Activated CD4-positive, CD25-positive, alpha-beta regulatory T cell treated with anti-CD3 and anti-CD28 coated beads, Interleukin-2, amount 50 U/mL, for 72 hours (primary cell): ENCODE results near the gene KANK2.
"Not testable (repeated sequence)": the region's sequence is repeated elsewhere in the genome, so short reads cannot be mapped to it uniquely, and the experiment has no call there.

Experiments
- DNase-seq: peaks from one replicate; pipeline ENCODE4 v3.0.0; 2021

Gene KANK2

DNA sequence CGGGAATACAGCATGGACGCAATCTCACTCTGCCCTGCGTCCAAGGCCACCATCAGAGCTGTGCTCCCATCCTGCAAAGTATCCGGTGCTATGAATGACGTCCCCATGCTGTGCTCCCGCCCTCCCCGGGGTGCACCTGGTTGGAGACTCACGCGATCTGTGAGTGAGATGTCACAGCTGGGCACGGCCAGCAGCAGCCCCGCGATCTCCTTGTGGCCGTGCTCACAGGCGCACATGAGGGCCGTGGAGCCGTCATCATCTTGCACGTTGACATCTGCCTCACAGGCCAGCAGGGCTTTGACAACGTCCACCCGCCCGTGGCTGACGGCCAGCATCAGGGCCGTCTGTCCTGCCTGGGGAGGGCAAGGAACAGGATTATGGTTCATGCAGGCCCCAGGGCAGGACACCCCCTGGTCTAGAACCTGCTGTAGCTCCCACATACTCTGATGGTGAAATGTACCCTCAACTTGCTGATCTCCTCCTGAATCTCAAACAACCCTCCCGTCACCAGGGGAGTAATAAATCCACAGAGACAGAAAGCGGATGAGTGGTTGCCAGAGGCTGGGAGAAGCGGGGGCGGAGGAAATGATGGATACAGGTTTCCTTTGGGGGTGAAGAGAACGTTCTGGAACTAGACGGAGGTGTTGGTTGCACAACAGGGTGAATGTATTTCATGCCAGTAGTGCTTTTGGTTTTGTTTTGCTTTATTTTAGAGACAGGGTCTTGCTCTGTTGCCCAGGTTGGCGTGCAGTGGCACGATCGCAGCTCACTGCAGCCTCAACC lies 27.3 kb downstream of the KANK2 start:
- DNase-seq, result no peak

DNA sequence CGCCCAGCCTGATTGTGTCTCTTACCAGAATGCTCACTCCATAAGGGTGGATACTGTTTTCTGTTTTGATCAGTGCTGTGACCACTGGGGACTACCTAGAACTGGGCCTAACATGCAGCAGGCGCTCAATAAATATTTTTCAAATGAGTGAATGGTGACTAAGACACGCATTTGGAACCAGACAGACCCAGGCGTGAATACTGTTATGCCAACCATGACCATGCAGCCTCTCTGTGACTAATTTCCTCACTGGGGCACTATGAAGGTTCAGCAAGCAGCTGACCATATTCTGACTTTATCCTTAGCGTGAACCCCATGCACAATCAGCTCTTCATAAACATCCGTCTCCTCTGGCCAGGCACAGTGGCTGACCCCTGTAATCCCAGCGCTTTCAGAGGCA lies 28.8 kb downstream of the KANK2 start:
- DNase-seq, result no peak

DNA sequence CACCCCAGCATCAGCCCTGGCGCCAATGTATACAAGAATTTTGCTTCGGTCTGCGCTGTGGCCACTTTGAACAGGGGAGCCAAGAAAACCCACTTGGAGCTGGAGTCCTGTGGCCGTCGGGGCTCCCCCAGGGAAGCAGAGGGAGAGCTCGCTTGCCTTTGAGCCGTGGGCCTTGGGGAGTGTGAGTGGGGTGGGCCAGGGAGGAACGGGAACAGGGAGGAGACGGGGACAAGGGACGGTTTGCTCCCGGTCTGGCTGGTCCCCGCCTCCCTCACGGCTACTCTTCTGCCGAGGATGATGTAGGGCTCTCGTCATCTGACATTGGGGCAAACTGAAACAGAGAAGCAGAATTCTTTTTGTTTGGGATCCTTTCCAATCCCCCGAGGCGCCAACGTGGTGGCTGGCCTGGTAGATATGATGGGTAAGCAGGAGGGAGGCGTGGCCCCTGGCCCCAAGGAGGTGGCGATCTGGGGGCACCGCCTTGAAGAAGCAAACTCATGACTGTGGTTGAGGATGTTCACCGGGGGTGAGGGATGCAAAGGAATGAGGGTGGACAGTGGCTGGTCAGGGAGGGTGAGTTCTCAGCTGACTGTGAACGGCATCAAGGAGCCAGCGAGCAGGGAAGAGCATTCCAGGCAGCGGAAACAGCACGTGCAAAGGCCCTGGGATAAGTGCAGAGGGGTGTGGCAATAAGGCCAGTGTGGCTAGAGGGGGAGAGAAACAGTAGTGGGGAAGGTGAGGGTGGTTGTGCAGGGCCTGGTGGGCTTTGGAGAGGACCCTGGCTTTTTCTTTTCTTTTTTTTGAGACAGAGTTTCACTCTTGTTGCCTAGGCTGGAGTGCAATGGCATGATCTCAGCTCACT lies 30.8 kb downstream of the KANK2 start:
- no peak for DNase-seq

DNA sequence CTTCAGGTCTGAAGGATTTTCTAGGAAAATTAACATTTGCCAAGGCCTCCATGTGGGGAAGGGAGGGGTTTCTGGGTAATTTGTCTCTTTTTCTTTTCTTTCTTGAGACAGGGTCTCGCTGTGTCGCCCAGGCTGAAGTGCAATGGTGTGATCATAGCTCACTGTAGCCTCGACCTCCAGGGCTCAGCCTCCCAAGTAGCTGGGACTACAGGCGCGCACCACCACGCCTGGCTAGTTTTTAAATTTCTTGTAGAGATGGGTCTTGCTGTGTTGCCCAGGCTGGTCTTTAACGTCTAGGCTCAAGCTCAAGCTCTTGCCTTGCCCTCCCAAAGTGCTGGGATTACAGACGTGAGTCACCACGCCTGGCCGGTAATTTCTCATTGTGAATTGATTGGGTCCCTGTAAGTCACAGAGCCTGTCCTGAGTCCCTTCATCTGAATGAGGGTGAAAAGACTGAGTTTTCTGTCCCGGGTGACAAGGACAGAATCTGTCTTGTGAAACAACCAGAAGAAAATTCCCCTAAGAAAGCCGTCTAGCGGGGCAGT lies 31.8 kb downstream of the KANK2 start:
- DNase-seq, result no peak

DNA sequence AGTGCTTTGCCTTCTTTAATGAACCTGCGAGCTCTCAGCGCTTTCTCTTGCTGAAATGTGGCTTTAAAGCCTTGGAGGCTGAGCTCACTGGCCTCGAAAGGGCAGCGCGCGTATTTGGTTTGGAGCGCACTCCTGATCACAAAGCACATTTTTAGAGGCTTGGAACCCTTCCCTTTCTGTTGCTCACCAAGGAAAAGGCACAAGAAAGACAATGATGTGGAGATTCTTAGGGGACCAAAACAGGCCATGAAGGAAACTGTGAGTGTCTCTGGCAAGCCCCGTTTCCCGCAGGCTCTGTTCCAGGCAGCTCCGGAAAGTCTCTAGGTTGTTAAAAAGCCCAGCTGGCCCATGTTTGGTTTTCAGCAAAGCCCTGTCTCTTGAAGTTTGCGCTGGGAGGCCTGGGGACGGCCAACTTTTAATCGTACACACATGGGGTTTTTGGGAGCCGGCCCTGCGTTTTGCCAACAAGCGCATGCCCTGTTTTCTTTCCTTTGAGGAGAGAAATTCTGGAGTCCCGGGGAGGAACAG lies 32.4 kb downstream of the KANK2 start:
- no peak for DNase-seq

DNA sequence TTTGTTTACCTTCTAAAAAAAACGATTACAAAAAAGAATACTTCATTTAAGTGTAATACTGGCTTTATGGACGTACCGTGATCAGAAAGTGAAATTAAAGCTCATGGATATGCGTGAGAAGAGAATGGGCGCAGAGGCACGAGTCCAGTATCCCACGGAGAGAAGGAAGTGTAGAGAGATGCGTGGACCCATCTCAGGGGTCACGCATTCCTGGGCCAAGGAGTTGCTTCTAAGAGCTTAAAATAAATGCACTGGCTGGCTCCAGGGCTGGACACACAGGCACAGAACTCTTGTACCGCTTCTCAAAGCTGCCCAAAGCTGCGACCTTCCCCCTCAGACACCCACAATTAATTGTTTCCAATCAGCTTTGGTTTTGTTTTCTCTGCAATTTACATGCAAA lies 33.0 kb downstream of the KANK2 start:
- no peak for DNase-seq

DNA sequence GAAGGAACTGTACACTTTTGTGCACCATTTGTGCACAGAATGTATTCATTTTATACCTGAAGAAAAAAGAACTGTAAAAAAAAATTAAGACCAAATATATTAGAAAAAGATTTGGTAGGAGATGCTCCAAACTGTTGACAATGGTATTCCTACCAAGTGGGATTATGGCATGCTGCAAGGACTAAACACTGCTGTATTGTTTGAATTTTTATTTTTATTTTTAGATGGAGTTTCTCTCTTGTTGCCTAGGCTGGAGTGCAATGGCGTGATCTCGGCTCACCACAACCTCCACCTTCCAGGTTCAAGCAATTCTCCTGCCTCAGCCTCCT lies 36.9 kb downstream of the KANK2 start:
- DNase-seq, result not testable (repeated sequence)

DNA sequence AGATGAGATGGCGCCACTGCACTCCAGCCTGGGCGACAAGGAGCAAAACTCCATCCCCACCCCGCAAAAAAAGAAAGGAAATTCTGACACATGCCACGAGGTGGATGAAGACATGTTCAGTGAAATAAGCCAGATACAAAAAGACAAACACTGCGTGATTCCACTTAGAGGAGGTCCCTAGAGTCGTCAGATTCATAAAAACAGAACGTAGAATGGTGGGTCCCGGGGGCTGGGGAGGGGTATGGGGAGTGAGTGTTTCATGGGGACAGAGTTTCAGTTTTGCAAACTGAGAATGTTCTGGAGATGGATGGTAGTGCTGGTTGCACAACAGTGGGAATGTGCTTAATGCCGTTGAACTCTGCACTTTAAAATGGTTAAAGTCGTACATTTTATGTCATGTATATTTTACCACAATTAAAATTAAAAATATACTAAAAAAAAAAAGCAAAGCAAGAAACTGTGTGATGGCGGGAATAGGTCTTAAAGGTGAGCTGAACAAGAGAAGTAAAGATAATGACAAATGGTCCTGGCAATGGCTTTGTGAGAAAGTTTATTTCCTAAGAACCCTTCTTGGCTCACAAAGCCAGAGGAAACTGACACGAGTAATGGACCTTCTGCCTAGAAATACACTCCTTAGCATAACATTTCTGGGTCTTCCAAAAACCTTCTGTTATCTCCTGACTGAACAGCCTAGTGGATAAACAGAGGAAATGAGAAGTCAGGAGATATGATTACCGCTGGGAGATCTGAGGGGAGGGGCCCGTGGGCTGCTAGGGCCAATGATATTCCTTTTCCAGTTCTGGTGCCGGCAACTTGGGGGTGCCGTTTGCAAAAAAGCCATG lies 37.5 kb downstream of the KANK2 start:
- no peak for DNase-seq

DNA sequence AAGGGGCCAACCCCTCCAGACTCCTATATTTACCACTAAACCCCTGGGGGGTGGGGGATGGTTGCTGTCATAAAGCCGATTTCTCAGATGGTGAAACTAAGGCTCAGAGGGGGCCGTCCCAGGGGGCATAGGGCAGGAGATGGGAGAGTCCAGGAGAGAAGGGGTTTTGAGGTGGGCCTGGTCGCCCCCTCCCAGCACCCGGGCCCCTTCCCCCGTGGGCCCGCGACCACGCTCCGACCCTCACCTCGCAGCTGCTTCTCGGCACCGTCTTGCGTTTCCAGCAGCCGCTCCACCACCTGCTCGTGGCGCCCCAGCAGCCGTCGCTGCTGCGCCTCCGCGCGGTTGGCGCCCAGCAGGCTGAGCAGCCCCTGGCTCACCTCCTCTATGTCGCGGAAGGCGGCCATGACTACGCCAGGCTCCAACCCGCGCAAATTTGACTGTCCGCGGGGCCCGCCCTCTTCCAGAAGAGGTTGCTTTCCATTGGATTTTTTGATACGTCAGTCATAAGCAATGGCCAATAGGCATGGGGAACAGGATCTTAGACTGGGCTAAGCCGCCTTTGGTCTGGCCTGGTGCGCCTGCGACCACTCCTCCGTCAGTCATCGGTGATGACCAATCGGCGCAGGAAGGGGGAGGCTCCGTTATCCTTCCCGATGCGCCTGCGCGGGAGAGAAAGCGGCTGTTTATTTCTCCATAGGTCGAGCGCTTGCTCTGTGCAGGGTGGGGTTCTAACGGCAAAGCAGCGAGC lies 41.8 kb downstream of the KANK2 start, which contains the start of gene SPC24:
Gene SPC24, minus strand, starts transcription at position 410 of the 748 bp plus-strand sequence. Its CDS starts 6 bp downstream, at position 404.
- peak; percentile 86 for DNase-seq

DNA sequence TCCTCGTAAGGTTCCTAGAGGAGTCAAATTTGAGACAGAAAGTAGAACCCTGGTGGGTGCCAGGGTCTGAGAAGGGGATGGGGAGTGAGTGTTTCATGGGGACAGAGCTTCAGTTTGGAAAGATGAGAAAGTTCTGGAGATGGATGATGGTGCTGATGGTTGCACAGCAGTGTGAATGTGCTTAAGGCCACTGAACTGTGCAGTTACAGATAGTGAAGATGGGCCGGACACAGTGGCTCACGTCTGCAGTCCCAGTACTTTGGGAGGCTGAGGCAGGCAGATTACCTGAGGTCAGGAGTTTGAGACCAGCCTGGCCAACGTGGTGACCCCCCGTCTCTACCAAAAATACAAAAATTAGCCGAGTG lies 42.7 kb downstream of the KANK2 start:
- DNase-seq, result no peak

DNA sequence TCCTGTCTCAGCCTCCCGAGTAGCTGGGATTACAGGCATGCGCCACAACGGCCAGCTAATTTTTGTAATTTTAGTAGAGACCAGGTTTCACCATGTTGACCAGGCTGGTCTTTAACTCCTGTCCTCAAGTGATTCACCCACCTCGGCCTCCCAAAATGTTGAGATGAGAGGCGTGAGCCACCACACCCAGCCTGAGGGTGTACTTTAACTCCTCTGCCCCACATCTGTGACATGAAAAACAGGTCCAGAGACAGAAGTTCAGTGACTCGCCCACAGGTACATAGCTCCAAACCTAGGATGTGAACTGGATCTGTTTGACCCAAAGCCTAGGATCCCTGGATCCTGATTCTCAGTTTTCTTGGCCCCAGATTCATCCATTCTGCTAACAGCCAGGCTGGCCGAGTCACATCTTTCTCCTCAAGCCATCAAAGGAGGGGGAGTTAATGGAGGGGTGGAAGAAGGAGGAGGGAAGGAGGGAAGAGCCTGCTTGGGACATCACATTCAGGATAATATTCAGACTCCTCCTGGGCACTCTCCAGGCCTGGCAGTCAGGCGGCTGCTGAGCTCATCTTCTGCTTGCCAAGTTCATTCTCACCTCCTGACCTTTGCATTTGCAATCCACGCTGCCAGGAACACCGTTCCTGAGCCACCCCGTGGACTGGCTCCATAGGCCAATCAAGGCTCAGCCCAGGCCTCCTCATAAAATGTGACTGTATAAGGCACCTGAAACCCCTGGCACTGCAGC lies 44.9 kb downstream of the KANK2 start:
- no peak for DNase-seq

DNA sequence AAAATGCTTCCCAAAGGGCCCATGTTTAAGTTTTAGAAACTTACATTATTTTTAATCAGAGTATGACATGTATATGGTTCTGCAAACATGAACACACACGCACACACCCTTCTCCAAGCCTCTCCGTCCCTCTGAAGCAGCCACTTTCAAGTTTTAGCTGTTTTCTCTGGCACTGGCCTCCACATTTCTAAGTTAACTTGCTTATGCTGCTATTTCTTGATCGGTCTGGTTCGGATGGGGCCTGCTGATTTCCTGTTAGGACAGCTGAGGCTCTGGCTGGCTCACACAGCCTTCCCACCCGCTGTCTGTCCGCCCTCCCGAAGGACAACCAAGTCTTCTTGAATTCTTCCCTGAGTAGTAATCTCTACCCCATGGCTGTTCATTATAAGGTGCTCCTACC lies 46.2 kb downstream of the KANK2 start:
- DNase-seq, result no peak

DNA sequence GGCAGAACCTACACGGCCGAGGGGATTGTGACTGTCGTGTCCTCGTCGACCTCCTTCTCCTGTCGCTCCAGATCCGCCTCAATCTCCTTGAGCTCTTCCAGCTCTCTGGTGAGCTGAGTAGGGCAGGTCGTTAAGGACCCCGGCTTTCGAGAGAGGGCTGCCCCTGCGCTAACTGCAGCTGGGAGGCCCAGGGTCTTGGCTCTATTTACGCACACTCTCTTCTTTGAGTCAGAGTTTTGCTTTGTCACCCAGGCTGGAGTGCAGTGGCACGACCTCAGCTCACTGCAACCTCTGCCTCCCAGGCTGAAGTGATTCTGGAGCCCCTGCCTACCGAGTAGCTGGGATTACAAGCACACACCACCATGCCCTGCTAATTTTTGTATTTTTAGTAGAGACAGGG lies 49.3 kb downstream of the KANK2 start:
- DNase-seq, result no peak

DNA sequence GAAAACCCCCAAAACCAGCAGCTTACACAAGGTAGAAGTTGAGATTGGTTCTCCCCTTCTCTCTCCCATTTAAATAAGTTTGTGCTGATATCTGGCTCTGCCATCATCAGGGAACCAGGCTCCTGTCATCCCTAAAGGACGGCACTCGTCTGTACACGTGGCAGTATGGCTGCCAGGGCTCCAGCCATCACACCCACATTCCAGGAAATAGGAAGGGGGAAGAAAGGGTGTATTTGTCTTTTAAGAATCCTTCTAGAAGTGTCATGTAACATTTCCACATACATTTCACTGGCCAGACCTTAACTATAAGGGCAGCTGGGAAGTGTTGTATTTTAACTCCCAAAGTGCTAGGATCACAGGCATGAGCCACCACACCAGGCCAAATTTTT lies 51.8 kb downstream of the KANK2 start:
- no peak for DNase-seq

DNA sequence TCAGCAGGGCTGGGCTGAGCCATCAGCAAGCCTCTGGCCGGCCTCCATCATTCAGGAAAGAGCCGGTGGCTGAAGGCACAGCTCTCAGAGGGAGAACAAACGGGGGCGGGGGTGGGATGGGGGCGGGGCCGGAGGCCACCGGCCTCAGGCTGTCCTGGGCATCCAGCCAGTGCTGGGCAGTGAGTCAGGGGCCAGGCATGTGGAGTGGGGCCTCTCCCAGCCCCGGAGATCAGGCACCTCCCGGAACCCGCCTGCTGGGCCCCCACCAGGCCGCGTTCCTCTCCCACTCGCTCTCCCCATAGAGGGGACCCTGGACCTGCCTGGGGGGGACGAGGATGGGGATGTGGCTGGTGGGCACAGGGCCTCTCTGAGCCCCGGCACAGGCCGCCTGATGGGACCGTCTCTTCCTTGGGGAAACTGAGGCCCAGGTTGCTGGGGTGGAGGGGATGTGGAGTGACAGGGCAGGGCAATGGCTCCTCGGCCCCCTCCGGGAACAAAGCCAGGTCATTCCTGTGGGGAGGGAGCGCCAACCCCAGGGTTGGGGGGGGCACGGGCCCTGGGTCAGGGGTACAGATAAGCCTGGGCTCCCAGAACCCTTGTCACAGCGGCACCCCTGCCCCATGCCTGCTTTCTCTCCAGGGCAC lies 54.7 kb downstream of the KANK2 start:
- DNase-seq, result no peak

DNA sequence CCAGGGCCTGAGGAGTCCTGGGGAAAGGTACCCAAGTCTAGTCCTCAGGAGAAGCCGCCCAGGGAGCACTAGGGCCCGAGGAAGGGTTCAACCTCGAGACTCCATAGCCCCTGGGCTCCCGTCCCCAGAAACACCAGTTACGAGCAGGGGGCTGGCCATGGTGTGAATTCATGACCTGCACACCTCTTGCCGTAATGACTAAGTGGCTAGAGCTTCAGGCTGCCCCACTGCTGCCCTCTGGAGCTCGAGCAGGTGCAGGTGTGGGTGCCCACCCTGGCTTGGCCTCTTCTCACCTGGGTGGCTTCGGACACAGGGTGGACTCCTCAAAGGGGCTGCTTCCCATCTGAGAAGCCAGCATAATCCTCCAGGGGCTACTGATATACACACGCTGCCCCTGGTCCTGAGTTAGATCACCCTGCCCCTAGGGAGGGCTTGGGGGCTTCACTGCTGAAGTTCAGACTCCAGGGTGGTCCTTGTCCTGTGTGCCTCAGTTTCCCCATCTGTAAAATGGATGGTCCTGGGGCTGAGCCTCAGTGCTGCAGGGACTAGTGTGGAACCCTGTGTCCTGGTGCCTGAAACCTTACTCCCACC lies 55.3 kb downstream of the KANK2 start:
- no peak for DNase-seq

DNA sequence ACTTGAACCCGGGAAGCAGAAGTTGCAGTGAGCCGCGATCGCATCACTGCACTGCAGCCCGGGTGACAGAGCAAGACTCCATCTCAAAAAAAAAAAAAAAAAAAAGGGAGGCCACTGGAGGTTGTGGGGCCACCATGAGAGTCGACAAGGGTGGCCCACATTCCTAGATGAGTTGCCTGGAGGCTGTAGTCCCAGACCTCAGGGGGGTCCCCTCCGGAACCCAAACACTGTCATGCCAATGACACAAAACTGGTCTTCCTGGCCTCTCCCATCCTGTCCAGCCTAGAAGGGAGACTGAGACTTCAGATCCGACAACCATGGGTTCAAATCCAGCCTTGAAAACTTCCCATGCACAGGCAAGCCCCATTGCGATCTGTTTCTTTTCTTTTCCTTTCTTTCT lies 56.4 kb downstream of the KANK2 start:
- no peak for DNase-seq

DNA sequence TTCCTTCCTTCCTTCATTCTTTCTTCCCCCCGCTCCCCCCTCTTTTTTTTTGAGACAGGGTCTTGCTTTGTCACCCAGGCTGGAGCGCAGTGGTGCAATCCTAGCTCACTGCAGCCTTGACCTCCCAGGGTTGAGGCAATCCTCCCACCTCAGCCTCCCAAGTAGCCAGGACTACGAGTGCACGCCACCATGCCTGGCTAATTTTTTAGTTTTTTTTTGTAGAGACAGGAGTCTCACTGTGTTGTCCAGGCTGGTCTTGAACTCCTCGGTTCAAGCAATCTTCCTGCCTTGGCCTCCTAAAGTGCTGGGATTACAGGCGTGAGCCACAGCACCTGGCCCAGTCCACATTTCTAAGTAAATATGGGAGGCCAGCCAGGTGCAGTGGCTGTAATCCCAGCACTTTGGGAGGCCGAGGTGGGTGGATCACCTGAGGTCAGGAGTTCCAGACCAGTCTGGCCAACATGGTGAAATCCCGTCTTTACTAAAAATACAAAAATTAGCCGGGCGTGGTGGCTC lies 57.3 kb downstream of the KANK2 start:
- not testable (repeated sequence) for DNase-seq

DNA sequence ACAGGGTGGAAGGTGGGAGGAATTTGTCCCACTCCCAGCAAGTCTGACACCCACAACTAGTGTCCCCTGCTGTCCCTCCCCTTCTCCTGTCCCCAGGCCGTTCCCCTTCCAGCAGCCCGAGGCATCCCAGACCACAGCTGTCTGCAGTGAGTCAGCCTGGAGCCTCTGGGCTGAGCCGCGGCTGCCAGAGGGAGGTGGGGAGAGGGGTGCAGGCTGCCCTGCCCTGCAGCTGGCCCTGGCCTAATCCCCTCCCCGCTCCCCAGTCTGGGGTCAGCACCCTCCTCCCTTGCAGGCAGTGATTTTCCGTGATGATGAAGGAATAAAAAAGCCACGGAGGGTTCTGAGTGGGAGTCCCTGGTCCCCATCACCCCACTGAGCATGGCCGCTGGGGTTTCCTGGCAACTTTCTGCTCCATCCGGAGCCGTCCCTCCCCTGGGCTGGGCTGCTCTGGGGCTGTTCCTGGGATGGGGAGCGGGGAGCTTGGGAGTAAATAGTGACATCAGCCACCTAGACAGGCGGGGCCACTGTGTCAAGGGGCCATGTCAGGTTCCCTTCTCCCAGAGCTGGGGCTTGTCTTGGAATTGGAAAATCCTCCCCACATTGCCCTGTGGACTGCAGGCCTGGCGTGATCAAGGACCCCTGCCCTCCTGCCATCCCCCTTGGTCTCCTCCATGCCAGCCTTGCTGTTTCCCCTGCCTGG lies 58.6 kb downstream of the KANK2 start:
- DNase-seq, result no peak
